H1 (cell line): ENCODE data around the gene KIAA1328. TPM values are rescaled to one million over a fixed set of nuclear protein-coding genes. Genes with fewer than 3 reads are reported as not detected.

ENCODE experiments used
- CBX8 ChIP-seq: fragments of 300-800, 300-1000 bp; sonication (generic); IDR thresholded peaks from 2 replicates; pipeline ENCODE4 v1.7.1; 2016; ENCODE audit warnings: low read depth, low read length, borderline replicate concordance
- CTCF ChIP-seq, 3 experiments: IDR thresholded peaks; 1 replicate in 2 of 3; 2 replicates in 1 of 3; pipeline versions ENCODE4 v1.5.1 to v1.6.1; 2011; ENCODE audit warnings: low read length in 3 of 3, mild to moderate bottlenecking in 3 of 3, inconsistent platforms in 2 of 3, low read depth in 1 of 3, moderate library complexity in 1 of 3; ENCODE audit not compliant: insufficient read depth in 1 of 3; ENCODE audit errors: control extremely low read depth in 1 of 3
- E2F6 ChIP-seq: IDR thresholded peaks from 2 replicates; pipeline ENCODE4 v1.6.1; 2012; ENCODE audit warnings: inconsistent platforms
- PHF8 ChIP-seq: fragments of 200-600 bp; sonication (generic); conservative IDR thresholded peaks from 2 replicates; pipeline ENCODE4 v1.7.1; 2012; ENCODE audit warnings: low read depth, mild to moderate bottlenecking, inconsistent platforms, low read length, moderate library complexity
- SP1 ChIP-seq: IDR thresholded peaks from 2 replicates; pipeline ENCODE4 v1.6.1; 2011; ENCODE audit warnings: low read depth, low read length
- polyA plus RNA-seq, 7 experiments: library from polyadenylated mRNA; depleted of rRNA in 3 of 7; stranded (reverse) in 5 of 7; unstranded in 2 of 7; fragments of >200 nt in 5 of 7; fragments of 200-250 nt in 2 of 7; gene quantifications; 1 replicate in 5 of 7; 2 replicates in 1 of 7; 4 replicates in 1 of 7; pipeline versions ENCODE4 v1.2.1 to v1.2.3, GENCODE V29; 2011 to 2013; ENCODE audit warnings: missing spikeins in 2 of 7, mixed read lengths in 2 of 7
- total RNA-seq: library from RNA; stranded (reverse); fragmentation: NEBNext Ultra II Directional; extraction: Animal tissue kit (Norgen Biotek cat#: 25700); gene quantifications from 2 replicates; pipeline ENCODE4 v1.2.1, GENCODE V29; 2021

Gene KIAA1328
- total and polyA plus RNA-seq, 2 of the 8 experiments (the other 6 are each of a cell fraction or from before 2014, with no cell fraction given): 2.6 to 5.7 TPM

DNA sequence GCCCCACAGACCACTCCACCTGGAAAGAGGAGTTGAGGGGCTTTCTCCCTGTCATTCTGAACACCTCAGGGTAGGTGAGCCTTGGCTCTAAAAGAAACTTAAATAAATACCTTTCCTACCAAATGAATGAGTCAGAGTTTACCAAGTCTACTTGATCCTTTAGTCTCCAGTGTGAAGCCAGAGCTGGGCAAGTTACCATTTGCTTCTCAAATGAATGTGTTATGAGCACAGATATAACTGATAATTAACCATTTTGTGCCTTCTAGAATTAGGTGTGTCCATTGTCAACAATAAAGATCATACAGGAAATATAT lies 347.7 kb downstream of the KIAA1328 start (continued):
- no peak for TF ChIP-seq PHF8
- no peak for TF ChIP-seq SP1
- TF ChIP-seq E2F6: no peak
- TF ChIP-seq CTCF (IDR thresholded peaks at IDR 0.05; ENCODE audit: control extremely low read depth in 1 of 3, insufficient read depth in 1 of 3, low read depth in 1 of 3, low read length in 3 of 3): no peak
- no peak for TF ChIP-seq CBX8
